8988T (cell line): ENCODE measurements around the gene BCKDHA.
"Not testable (repeated sequence)": the region's sequence is repeated elsewhere in the genome, so short reads cannot be mapped to it uniquely, and the experiment has no call there.

Experiments used
- DNase-seq: peaks from one replicate; pipeline ENCODE4 v3.0.0; 2011

Gene BCKDHA

DNA sequence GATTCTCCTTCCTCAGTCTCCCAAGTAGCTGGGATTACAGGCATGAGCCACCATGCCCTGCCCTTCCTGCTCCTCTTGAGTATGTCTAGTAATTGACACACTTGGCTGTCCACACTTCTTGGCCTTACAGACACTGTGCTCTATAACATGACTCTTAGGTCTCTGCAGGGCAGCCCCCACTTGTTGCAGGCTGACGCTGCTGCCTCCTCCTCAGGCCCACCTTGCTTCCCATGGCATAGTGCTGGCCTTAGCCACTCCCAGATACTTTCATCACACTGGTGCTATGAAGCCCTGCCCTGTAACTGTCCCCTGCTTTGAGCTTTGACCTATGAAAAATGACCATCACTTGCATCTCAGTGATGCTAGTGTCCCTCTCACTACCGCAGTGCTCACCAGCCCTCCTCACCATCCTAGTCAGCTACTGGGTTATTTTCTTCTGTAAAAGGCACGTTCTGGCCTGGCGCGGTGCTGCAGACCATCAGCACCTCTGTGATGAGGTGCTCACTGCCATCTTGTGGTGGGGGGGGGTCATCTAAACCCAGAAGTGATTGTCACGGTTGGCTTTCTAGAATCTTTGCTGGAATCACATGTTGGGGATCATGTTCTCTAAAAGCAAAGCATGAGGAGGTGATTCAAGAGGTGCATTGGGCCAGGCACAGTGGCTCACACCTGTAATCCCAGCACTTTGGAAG lies 55.1 kb downstream of the BCKDHA start:
- no peak for DNase-seq

DNA sequence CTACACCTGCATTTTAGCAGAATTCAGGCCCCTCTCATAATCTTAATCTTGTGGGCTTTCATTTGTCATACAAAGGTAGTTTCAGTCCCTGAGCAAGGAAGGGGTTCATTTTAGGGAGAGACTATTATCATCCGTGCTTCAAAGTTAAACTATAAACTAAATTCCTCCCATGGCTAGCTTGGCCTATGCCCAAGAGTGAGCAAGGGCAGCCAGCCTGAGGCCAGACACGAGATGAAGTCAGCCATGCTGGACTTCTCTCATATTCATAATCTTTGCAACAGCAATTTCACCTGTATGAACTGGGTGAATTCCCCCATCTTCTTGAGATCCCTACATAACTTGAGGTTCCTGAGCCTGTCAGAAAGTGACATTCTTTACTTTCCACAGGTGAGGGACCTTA lies 58.3 kb downstream of the BCKDHA start:
- no peak for DNase-seq

DNA sequence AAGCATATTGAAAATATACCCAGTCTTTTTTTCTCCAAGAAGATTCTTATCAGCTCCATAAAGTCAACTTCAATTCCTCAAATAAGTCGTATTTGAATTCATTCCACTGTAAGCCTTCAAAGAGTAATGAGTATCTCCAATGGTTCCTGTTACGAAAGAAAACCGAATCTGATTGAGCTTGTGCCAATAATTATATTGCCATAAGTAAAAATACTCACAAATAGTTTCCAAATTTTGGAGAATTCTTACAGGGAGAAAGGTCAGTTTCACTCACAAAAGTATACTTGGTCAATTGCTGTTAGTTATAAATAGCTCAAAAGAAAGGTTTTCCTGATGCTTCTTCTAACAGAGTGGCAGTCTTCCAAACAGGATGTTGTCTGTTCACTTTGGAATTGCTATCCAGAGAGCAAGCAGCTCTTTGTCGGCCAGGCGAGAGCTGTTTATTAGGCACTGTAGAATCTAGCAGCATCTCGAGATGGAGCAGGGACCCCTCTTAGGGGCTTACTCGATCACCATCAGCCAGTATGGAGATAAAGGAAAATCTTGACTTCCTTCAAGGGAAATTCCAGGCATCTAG lies 58.8 kb downstream of the BCKDHA start:
- no peak for DNase-seq

DNA sequence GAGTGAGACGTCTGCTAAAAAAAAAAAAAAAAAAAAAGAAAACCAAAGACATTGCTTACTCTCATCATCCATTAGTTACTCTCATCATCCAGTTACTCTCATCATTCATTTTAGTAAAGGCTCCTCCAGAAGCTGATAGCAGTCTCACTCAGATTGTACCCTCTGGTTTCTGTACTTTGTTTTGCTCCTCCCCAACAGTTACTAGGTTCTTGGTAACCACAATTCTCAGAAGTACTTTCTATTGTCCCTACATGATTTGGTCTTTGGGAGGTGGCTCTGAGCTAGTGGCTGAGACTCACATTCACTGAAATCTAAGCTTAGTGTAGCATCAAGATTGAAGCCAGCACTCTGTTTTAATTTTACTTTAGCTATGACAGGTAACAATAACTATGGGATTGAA lies 59.6 kb downstream of the BCKDHA start:
- no peak for DNase-seq

DNA sequence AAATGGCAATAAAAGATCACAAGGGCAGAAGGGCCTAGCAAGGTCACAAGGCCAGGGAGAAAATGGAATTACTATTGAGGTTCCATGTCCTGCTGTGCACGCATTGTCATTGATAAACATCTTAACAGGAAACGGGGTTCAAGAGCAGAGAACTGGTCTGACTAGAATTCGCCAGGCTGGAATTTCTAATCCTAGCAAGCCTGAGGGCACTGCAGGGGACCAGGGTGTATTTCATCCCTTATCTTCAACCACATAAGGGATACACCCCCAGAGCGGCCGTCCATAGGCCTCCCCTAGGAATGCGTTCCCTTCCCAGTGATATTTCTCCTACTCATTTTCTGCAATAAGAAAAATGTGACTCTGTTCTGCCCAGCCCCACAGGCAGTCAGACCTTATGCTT lies 64.9 kb downstream of the BCKDHA start:
- no peak for DNase-seq

DNA sequence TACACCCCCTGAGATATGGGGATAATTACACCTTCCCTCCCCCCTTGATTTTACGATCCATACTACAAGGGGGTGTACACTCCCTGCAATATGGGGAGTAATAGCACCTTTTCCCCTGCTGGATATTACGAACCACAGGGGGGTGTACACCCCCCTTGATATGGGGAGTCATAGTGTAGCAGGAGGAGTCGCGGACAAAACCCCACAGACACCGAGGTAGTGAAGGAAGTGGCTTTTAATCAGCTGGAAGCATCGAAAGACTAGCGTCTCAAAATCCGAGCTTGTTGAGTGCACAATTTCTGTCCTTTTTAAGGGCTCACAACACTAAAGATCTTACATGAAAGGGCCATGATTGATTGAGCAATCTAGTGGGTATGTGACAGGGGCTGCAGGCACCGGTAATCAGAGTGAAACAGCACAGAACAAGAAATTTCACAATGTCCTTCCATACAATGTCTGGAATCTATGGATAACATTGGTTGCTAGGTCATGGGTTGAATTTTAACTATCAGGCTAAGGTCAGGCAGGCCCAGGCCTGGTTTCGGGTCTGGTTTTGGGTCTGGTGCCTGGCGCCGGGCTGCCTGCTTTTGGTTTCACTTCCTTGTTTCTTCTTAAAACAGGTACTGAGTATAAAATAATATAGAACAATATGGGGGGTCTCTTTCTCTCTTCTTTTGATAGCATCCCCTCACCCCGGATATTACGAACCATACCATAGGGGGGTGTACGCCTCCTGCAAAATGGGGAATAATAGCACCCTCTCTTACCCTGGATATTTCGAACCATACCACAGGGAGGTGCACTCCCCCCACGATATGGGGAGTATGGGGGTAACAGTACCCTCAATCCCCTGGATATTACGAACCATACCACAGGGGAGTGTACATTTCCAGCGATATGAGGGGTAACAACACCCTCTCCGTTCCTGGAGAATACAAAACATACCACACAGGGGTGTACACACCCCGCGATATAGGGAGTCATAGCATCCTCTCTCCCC lies 65.9 kb downstream of the BCKDHA start:
- not testable (repeated sequence) for DNase-seq
